Body of pancreas (tissue), 4 donors: ENCODE results near the gene CSAG2. TPM values are rescaled to one million over a fixed set of nuclear protein-coding genes. Genes with fewer than 3 reads are reported as not detected.
"Not testable (repeated sequence)": the region's sequence is repeated elsewhere in the genome, so short reads cannot be mapped to it uniquely, and the experiment has no call there.

Experiments
- ATAC-seq: fragments of 150-250 bp; one replicate; pipeline ENCODE4 v1.9.1; 2016
- DNase-seq, 4 donors: peaks; one replicate each; pipeline ENCODE4 v3.0.0-alpha.2; 2019
- H3K27ac ChIP-seq, 4 donors: fragments of 200-600 bp; sonication (generic); 1 replicate in 3 of 4; 2 replicates in 1 of 4; pipeline versions ENCODE4 v1.5.1 to v1.6.1; 2016 to 2019; ENCODE audit warnings: mild to moderate bottlenecking in 1 of 4, mixed read lengths in 1 of 4, moderate library complexity in 1 of 4
- H3K27me3 ChIP-seq, 2 donors: fragments of 200-600 bp; sonication (generic); one replicate each; pipeline ENCODE4 v1.6.0; 2016; ENCODE audit warnings: mild to moderate bottlenecking in 1 of 2
- H3K36me3 ChIP-seq, 2 donors: fragments of 200-600 bp; sonication (generic); replicated peaks in 1 of 2; 2 replicates each; pipeline ENCODE4 v1.5.1; 2016; ENCODE audit warnings: low read depth in 2 of 2; ENCODE audit not compliant: insufficient read depth in 1 of 2
- H3K4me1 ChIP-seq: fragments of 200-600 bp; sonication (generic); one replicate; pipeline ENCODE4 v1.6.0; 2016
- H3K4me3 ChIP-seq, 2 donors: fragments of 200-600 bp; sonication (generic); 1 replicate in 1 of 2; 2 replicates in 1 of 2; pipeline ENCODE4 v1.5.1; 2016 to 2019
- H3K9me3 ChIP-seq, 3 donors: fragments of 200-600 bp; sonication (generic); 1 replicate in 2 of 3; 2 replicates in 1 of 3; pipeline ENCODE4 v1.5.1; 2016
- POLR2A ChIP-seq, 3 donors: fragments of 450-650 bp; IDR thresholded peaks; one replicate each; pipeline ENCODE4 v1.6.1; 2016; ENCODE audit warnings: antibody characterized with exemption in 3 of 3, mild to moderate bottlenecking in 2 of 3
- WGBS, 2 donors: methylation state at CpG; one replicate each; pipeline ENCODE4 v1.1.5; 2017; 5-methylcytosine and 5-hydroxymethylcytosine counted together
- intact Hi-C: fragments of 100-400 bp; cut with DNase I; formaldehyde crosslinking; loops from one replicate; pipeline ENCODE4 v1.15.1; 2023
- total RNA-seq, 2 donors: library from RNA; depleted of rRNA; stranded (reverse); fragments of >200 nt; gene quantifications; one replicate each; pipeline ENCODE4 v1.1.0, GENCODE V29; 2016
- TF ChIP-seq, protein P1 (sequence below), 7 experiments: fragments of 450-650 bp in 4 of 7; fragments of 200-600 bp in 3 of 7; sonication (generic) in 3 of 7; IDR thresholded peaks; one replicate each; pipeline ENCODE4 v1.5.1; 2016 to 2019; ENCODE audit warnings: antibody characterized with exemption in 7 of 7

The CSAG2 gene
- total RNA-seq, 2 donors from 2014 or later, result not detected

DNA sequence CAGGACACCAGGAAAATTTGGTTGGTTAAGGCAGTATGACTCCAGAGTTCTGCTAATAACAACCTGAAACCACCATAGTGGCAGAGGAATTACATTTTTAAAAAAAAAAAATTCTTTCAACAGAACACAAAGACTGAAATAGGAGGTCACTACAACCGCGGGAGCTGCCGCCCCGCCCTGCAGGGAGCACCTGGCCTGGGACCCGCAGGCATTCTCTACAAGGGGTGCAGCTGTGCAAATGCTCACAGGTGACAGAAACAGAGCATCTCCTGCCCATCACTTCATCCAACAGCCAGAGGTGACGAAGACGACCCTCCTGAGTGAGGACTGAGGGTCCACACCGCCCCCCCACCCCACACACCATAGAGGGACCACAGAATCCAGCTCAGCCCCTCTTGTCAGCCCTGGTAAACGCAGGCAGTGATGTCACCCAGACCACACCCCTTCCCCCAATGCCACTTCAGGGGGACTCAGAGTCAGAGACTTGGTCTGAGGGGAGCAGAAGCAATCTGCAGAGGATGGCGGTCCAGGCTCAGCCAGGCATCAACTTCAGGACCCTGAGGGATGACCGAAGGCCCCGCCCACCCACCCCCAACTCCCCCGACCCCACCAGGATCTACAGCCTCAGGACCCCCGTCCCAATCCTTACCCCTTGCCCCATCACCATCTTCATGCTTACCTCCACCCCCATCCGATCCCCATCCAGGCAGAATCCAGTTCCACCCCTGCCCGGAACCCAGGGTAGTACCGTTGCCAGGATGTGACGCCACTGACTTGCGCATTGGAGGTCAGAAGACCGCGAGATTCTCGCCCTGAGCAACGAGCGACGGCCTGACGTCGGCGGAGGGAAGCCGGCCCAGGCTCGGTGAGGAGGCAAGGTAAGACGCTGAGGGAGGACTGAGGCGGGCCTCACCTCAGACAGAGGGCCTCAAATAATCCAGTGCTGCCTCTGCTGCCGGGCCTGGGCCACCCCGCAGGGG, 10.8 kb downstream of the CSAG2 start, which contains the start of gene MAGEA3:
Gene MAGEA3, plus strand, starts transcription at position 843 of the 980 bp plus-strand sequence. CDS start 2,039 bp downstream, outside the sequence.
- WGBS, 2 donors, result no CpG with 5 or more reads among the region's 34 CpGs
- ATAC-seq, H3K4me1 ChIP-seq, H3K27ac ChIP-seq, H3K4me3 ChIP-seq, H3K36me3 ChIP-seq, DNase-seq, H3K9me3 ChIP-seq, H3K27me3 ChIP-seq, intact Hi-C loops: not testable (repeated sequence)

DNA sequence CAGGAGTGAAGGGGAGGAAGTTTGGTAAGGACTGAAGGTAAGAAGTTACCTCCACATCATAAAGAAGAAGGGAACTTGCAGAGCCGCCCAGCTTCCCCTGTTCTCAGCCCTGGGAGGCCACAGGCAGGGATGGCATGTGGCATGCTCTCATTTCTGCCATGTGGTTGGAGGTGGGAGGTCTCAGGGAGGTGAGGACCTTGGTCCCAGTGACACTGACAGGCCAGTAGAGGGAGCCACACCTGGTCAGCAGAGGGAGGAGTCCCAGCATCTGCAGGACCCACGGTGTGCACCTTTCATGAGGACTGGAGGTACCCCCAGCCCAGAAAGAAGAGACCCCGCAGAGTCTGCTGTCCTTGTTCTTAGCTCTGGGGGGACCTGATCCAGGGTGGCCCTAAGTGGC, 28.1 kb downstream of the CSAG2 start:
- DNase-seq, H3K36me3 ChIP-seq, H3K27ac ChIP-seq, intact Hi-C loops, H3K27me3 ChIP-seq, H3K4me1 ChIP-seq, H3K9me3 ChIP-seq, ATAC-seq, H3K4me3 ChIP-seq: not testable (repeated sequence)
- no CpG with 5 or more reads among the region's 3 CpGs for WGBS, 2 donors

DNA sequence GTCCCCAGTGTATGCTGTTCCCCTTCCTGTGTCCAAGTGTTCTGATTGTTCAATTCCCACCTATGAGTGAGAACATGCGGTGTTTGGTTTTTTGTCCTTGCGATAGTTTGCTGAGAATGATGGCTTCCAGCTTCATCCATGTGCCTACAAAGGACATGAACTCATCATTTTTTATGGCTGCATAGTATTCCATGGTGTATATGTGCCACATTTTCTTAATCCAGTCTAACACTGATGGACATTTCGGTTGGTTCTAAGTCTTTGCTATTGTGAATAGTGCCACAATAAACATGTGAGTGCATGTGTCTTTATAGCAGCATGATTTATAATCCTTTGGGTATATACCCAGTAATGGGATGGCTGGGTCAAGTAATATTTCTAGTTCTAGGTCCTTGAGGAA, 34.4 kb downstream of the CSAG2 start:
- ATAC-seq, H3K4me1 ChIP-seq, H3K27me3 ChIP-seq, H3K27ac ChIP-seq, H3K9me3 ChIP-seq, H3K36me3 ChIP-seq, intact Hi-C loops, H3K4me3 ChIP-seq, DNase-seq: not testable (repeated sequence)
- WGBS, 2 donors, result 64 to 81% methylated on average over 2 to 3 of the region's 3 CpGs

DNA sequence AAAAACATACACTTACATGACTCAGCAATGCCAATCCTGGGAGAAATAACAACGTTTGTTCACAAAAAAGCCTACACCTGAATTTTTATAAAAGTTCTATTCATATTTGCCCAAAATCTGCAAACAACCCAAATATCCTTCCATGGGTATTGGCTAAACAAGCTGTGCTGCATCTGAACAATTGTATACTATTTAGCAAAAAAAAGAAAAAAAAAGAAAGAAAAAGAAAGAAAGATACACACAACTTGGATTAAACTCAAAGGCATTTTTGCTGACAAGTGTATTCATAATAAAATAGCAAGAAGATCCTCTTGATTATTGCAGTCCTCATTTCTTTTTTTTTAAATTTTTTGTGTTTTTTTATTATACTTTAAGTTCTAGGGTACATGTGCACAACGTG, 34.9 kb downstream of the CSAG2 start:
- no peaks in the 10 kb centered on the region for H3K36me3 ChIP-seq
- H3K27ac ChIP-seq, result no peak overlapping the region
- no peak overlapping the region for H3K4me3 ChIP-seq
- H3K4me1 ChIP-seq, result no peaks in the 10 kb centered on the region
- DNase-seq (no peak), ATAC-seq (no peak)
- intact Hi-C loops, result no loop called here
- H3K27me3 ChIP-seq, result no peaks in the 10 kb centered on the region
- TF ChIP-seq, protein P1, sequence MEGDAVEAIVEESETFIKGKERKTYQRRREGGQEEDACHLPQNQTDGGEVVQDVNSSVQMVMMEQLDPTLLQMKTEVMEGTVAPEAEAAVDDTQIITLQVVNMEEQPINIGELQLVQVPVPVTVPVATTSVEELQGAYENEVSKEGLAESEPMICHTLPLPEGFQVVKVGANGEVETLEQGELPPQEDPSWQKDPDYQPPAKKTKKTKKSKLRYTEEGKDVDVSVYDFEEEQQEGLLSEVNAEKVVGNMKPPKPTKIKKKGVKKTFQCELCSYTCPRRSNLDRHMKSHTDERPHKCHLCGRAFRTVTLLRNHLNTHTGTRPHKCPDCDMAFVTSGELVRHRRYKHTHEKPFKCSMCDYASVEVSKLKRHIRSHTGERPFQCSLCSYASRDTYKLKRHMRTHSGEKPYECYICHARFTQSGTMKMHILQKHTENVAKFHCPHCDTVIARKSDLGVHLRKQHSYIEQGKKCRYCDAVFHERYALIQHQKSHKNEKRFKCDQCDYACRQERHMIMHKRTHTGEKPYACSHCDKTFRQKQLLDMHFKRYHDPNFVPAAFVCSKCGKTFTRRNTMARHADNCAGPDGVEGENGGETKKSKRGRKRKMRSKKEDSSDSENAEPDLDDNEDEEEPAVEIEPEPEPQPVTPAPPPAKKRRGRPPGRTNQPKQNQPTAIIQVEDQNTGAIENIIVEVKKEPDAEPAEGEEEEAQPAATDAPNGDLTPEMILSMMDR (IDR thresholded peaks at IDR 0.05), result no peak
- no peak for TF ChIP-seq POLR2A (IDR thresholded peaks at IDR 0.05)
- WGBS, 2 donors, result 61 to 62% methylated on average over 2 of the region's 2 CpGs
- H3K9me3 ChIP-seq, result no peaks in the 10 kb centered on the region

DNA sequence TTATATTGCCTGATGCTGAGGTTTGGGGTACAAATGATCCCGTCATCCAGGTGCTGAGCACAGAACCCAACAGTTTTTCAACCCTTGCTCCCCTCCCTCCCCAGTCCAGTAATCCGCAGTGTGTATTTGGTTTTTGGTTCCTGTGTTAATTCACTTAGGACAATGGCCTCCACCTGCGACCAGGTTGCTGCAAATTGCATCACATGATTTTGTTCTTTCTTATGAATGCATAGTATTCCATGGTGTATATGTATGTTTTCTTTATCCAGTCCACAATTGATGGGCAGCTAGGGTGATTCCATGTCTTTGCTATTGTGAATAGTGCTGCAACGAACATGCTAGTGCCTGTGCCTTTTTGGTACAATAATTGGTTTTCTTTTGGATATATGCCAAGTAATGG, 46.0 kb downstream of the CSAG2 start:
- TF ChIP-seq, protein P1 (IDR thresholded peaks at IDR 0.05), result no peak
- no peak for TF ChIP-seq POLR2A (IDR thresholded peaks at IDR 0.05)
- WGBS, 2 donors, result 51 to 58% methylated on average over 3 of the region's 4 CpGs
- H3K4me3 ChIP-seq, result no peak overlapping the region
- intact Hi-C loops, result no loop called here
- no peaks in the 10 kb centered on the region for H3K27me3 ChIP-seq
- no peak overlapping the region for H3K27ac ChIP-seq
- DNase-seq (no peak), ATAC-seq (no peak)
- no peaks in the 10 kb centered on the region for H3K9me3 ChIP-seq
- H3K4me1 ChIP-seq, result no peaks in the 10 kb centered on the region
- no peaks in the 10 kb centered on the region for H3K36me3 ChIP-seq

DNA sequence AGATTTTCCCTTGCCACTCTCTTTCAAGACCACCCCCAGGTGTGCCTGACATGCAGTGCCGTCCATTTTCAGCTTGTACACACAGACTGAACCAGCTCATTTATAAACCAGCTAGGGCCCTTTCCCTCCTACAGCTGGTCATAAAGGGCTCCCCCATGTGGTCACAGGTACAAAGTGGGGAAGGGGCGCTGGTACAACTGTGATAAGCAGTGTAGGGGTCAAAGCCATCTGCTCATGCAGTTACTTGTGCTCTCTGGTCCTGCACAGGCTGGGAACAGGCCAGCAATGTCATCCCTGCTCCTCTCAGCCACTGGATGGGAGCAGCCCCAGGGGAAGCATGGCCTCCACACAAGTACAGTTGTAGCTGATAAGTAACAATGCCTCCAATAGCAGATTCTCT, 50.8 kb downstream of the CSAG2 start:
- WGBS, 2 donors, result 20 to 86% methylated on average over 1 of the region's 2 CpGs
- no peak for DNase-seq
- intact Hi-C loops, result no loop called here
- no peak for ATAC-seq
- TF ChIP-seq, protein P1 (IDR thresholded peaks at IDR 0.05), result no peak
- TF ChIP-seq POLR2A (IDR thresholded peaks at IDR 0.05), result no peak
- Histone ChIP-seq H3K9me3 (no peaks in the 10 kb centered on the region), H3K36me3 (no peaks in the 10 kb centered on the region), H3K4me3 (no peak overlapping the region), H3K27ac (no peak overlapping the region), H3K4me1 (no peaks in the 10 kb centered on the region), H3K27me3 (no peaks in the 10 kb centered on the region)

Other genes starting within 250 kb of the CSAG2 start
- gene GABRQ, start 71.4 kb downstream of the CSAG2 start, total RNA-seq, result not detected
- not detected for gene MAGEA3, start 10.5 kb downstream of the CSAG2 start, total RNA-seq
- gene MAGEA2B, start 5.4 kb upstream of the CSAG2 start, total RNA-seq, result not detected
- not detected for gene CSAG1, start 24.4 kb upstream of the CSAG2 start, total RNA-seq
- not detected for gene MAGEA12, start 24.5 kb upstream of the CSAG2 start, total RNA-seq
- not detected for gene MAGEA2, start 44.6 kb upstream of the CSAG2 start, total RNA-seq
- not detected for gene CSAG3, start 49.9 kb upstream of the CSAG2 start, total RNA-seq
- not detected for gene MAGEA6, start 60.4 kb upstream of the CSAG2 start, total RNA-seq
- gene CETN2, start 121.5 kb upstream of the CSAG2 start, total RNA-seq, result 10 to 100 TPM; 15.0 to 17.8 TPM
- 10 to 100 TPM in 1 of 2 donors, 1 to 10 TPM in 1; 3.4 to 20.1 TPM for gene NSDHL, start 121.8 kb upstream of the CSAG2 start, total RNA-seq
- gene ZNF185, start 188.8 kb upstream of the CSAG2 start, total RNA-seq, result 1 to 10 TPM; 2.0 to 6.5 TPM